T-helper 1 cell (primary cell): ENCODE measurements around the gene FLII.
"Not testable (repeated sequence)": the region's sequence is repeated elsewhere in the genome, so short reads cannot be mapped to it uniquely, and the experiment has no call there.

Experiments
- DNase-seq, 5 donors: peaks; one replicate each; pipeline ENCODE4 v3.0.0-alpha.2; 2012 to 2020

Gene FLII

GRCh38 chr17:18217412-18218015, 41.0 kb downstream of the FLII start:
- peak; percentile 49 to 66 (median 54) for DNase-seq

GRCh38 chr17:18216906-18217305, 41.6 kb downstream of the FLII start:
- not testable (repeated sequence) for DNase-seq

- no peak for DNase-seq
These were observed 44.8 kb downstream of the FLII start for GRCh38 chr17:18213666-18214270.

- DNase-seq = no peak
These were observed 50.4 kb downstream of the FLII start for GRCh38 chr17:18208092-18208491.

- DNase-seq = no peak
These were observed 51.6 kb downstream of the FLII start for GRCh38 chr17:18206962-18207361.

- DNase-seq = no peak
These were observed 52.7 kb downstream of the FLII start for GRCh38 chr17:18205861-18206260.

GRCh38 chr17:18203308-18203707, 55.2 kb downstream of the FLII start:
- DNase-seq = no peak

- no peak for DNase-seq
These were observed 57.4 kb downstream of the FLII start for GRCh38 chr17:18201108-18201507.

- DNase-seq = no peak
These were observed 60.0 kb downstream of the FLII start for GRCh38 chr17:18198530-18198929.

- no peak for DNase-seq
These were observed 60.9 kb downstream of the FLII start for GRCh38 chr17:18197535-18198194.

- no peak for DNase-seq
These were observed 63.3 kb downstream of the FLII start for GRCh38 chr17:18195246-18195645.
